Sigmoid colon (tissue), 7 donors: ENCODE data around the gene EML3. TPM values are rescaled to one million over a fixed set of nuclear protein-coding genes. Genes with fewer than 3 reads are reported as not detected.
"Not testable (repeated sequence)": the region's sequence is repeated elsewhere in the genome, so short reads cannot be mapped to it uniquely, and the experiment has no call there.

Source experiments
- DNase-seq: peaks from one replicate; pipeline ENCODE4 v3.0.0-alpha.2; 2019
- H3K27ac ChIP-seq, 4 donors: fragments of 200-600 bp; sonication (generic); one replicate each; pipeline ENCODE4 v1.5.1; 2016 to 2019; ENCODE audit warnings: mild to moderate bottlenecking in 1 of 4
- H3K27me3 ChIP-seq, 3 donors: fragments of 200-600 bp; sonication (generic); one replicate each; pipeline ENCODE4 v1.5.1; 2019; ENCODE audit warnings: mild to moderate bottlenecking in 1 of 3
- H3K36me3 ChIP-seq, 4 donors: fragments of 200-600 bp; sonication (generic); one replicate each; pipeline ENCODE4 v1.5.1; 2016 to 2019
- H3K4me1 ChIP-seq, 4 donors: fragments of 200-600 bp; sonication (generic); one replicate each; pipeline ENCODE4 v1.5.1; 2017 to 2019
- H3K4me3 ChIP-seq, 4 donors: fragments of 200-600 bp; sonication (generic); one replicate each; pipeline ENCODE4 v1.5.1; 2017 to 2019; ENCODE audit warnings: mild to moderate bottlenecking in 2 of 4, moderate library complexity in 1 of 4
- H3K9me3 ChIP-seq, 4 donors: fragments of 200-600 bp in 3 of 4; sonication (generic) in 3 of 4; one replicate each; pipeline versions ENCODE4 v1.5.1 to v1.6.1; 2013 to 2019
- CTCF ChIP-seq, 4 experiments: fragments of 450-650 bp in 3 of 4; fragments of 200-600 bp in 1 of 4; IDR thresholded peaks; one replicate each; pipeline ENCODE4 v1.5.1; 2016 to 2019; ENCODE audit warnings: antibody characterized with exemption in 4 of 4, mild to moderate bottlenecking in 3 of 4, moderate library complexity in 2 of 4
- EP300 ChIP-seq, 4 donors: sonication (generic); formaldehyde crosslinking; IDR thresholded peaks; one replicate each; pipeline ENCODE4 v1.6.1; 2017; ENCODE audit warnings: antibody characterized with exemption in 4 of 4
- POLR2A ChIP-seq, 2 donors: fragments of 450-650 bp; IDR thresholded peaks; one replicate each; pipeline ENCODE4 v1.6.1; 2016; ENCODE audit warnings: antibody characterized with exemption in 2 of 2, mild to moderate bottlenecking in 2 of 2, moderate library complexity in 2 of 2
- POLR2AphosphoS5 ChIP-seq, 4 donors: sonication (generic); formaldehyde crosslinking; IDR thresholded peaks; one replicate each; pipeline ENCODE4 v1.6.1; 2017; ENCODE audit warnings: antibody characterized with exemption in 4 of 4
- WGBS, 2 donors: extraction: QIAGEN DNeasy Blood & Tissue Kit; methylation state at CpG; one replicate each; pipeline ENCODE4 v1.1.7; 2013; 5-methylcytosine and 5-hydroxymethylcytosine counted together
- intact Hi-C: fragments of 100-400 bp; cut with DNase I; formaldehyde crosslinking; loops from one replicate; pipeline ENCODE4 v1.15.1; 2023
- polyA plus RNA-seq, 3 donors: library from polyadenylated mRNA; stranded (reverse); fragments of 200-250 nt; gene quantifications; one replicate each; pipeline ENCODE4 v1.2.3, GENCODE V29; 2013
- total RNA-seq, 4 donors: library from RNA; depleted of rRNA; stranded (reverse); fragments of >200 nt; gene quantifications; one replicate each; pipeline ENCODE4 v1.1.0, GENCODE V29; 2016
- donor health status: healthy with polysubstance abuse.
- donor health status: Bipolar disorder and iron deficiency.
- donor health status: healthy.

The EML3 gene
- total and polyA plus RNA-seq, 7 donors, result 10.6 to 50.7 (median 26.3) TPM

- TF ChIP-seq CTCF (IDR thresholded peaks at IDR 0.05) (no peak), POLR2AphosphoS5 (IDR thresholded peaks at IDR 0.05) (no peak), EP300 (IDR thresholded peaks at IDR 0.05) (no peak), POLR2A (IDR thresholded peaks at IDR 0.05) (no peak)
- intact Hi-C loops, result no loop called here
- Histone ChIP-seq H3K9me3 (no peaks in the 10 kb centered on the region), H3K27me3 (no peaks in the 10 kb centered on the region), H3K4me3 (no peak overlapping the region), H3K36me3 (peaks cover 16 to 100% (median 77%) of the 10 kb centered on the region in 4 donors), H3K4me1 (peaks cover 0 to 21% (median 2%) of the 10 kb centered on the region in 4 donors), H3K27ac (no peak overlapping the region)
- DNase-seq, result no peak
- 82 to 83% methylated on average over 8 of the region's 8 CpGs for WGBS, 2 donors
Observed at GRCh38 chr11:62567018-62567633, 45.4 kb downstream of the EML3 start.

GRCh38 chr11:62566247-62566646, 46.3 kb downstream of the EML3 start:
- intact Hi-C loops, result no loop called here
- no peak overlapping the region for H3K27ac ChIP-seq
- no peak for TF ChIP-seq CTCF (IDR thresholded peaks at IDR 0.05)
- TF ChIP-seq POLR2A (IDR thresholded peaks at IDR 0.05), result no peak
- no peak for TF ChIP-seq POLR2AphosphoS5 (IDR thresholded peaks at IDR 0.05)
- TF ChIP-seq EP300 (IDR thresholded peaks at IDR 0.05), result no peak
- H3K4me3 ChIP-seq, result no peak overlapping the region
- H3K27me3 ChIP-seq, result no peaks in the 10 kb centered on the region
- H3K9me3 ChIP-seq, result no peaks in the 10 kb centered on the region
- H3K36me3 ChIP-seq, result peaks cover 16 to 99% (median 69%) of the 10 kb centered on the region in 4 donors
- 86 to 93% methylated on average over 8 of the region's 8 CpGs for WGBS, 2 donors
- no peak for DNase-seq
- H3K4me1 ChIP-seq, result peaks cover 0 to 14% (median 2%) of the 10 kb centered on the region in 4 donors

GRCh38 chr11:62565100-62565802, 47.3 kb downstream of the EML3 start:
- 48 to 80% methylated on average over 5 of the region's 5 CpGs for WGBS, 2 donors
- H3K36me3 ChIP-seq, result peaks cover 12 to 89% (median 59%) of the 10 kb centered on the region in 4 donors
- DNase-seq, result no peak
- no peak overlapping the region for H3K4me3 ChIP-seq
- intact Hi-C loops, result no loop called here
- no peaks in the 10 kb centered on the region for H3K9me3 ChIP-seq
- H3K27me3 ChIP-seq, result no peaks in the 10 kb centered on the region
- no peak for TF ChIP-seq POLR2AphosphoS5 (IDR thresholded peaks at IDR 0.05)
- TF ChIP-seq CTCF (IDR thresholded peaks at IDR 0.05), result no peak
- TF ChIP-seq EP300 (IDR thresholded peaks at IDR 0.05), result no peak
- TF ChIP-seq POLR2A (IDR thresholded peaks at IDR 0.05), result no peak
- peaks cover 0 to 17% (median 12%) of the 10 kb centered on the region in 4 donors for H3K4me1 ChIP-seq
- H3K27ac ChIP-seq, result no peak overlapping the region

- intact Hi-C loops, result loop anchor here (5.0 kb wide), 1 partner anchor 139 kb away; no protein-coding TSS in a partner anchor
- H3K4me3 ChIP-seq, DNase-seq, H3K27me3 ChIP-seq, H3K9me3 ChIP-seq: not testable (repeated sequence)
- Histone ChIP-seq H3K27ac (peak overlapping the region; percentile 82 to 100 (median 92)), H3K36me3 (peaks cover 12 to 82% (median 48%) of the 10 kb centered on the region in 4 donors), H3K4me1 (peaks cover 0 to 34% (median 30%) of the 10 kb centered on the region in 4 donors)
- WGBS, 2 donors, result 60 to 78% methylated on average over 3 of the region's 3 CpGs
Observed at GRCh38 chr11:62561677-62562230, 50.8 kb downstream of the EML3 start.

- peaks cover 8 to 71% (median 38%) of the 10 kb centered on the region in 4 donors for H3K36me3 ChIP-seq
Observed at GRCh38 chr11:62560566-62561103, 51.9 kb downstream of the EML3 start.

GRCh38 chr11:62559626-62560025, 52.9 kb downstream of the EML3 start:
- H3K4me3 ChIP-seq, DNase-seq, H3K27me3 ChIP-seq, H3K9me3 ChIP-seq: not testable (repeated sequence)
- peak overlapping the region; percentile 82 to 100 (median 92) for H3K27ac ChIP-seq
- WGBS, 2 donors, result 84 to 87% methylated on average over 5 of the region's 5 CpGs
- peaks cover 0 to 55% (median 51%) of the 10 kb centered on the region in 4 donors for H3K4me1 ChIP-seq
- intact Hi-C loops, result loop anchor here (1.0 to 5.0 kb wide), 2 partner anchors 137 to 164 kb away; no protein-coding TSS in a partner anchor
- H3K36me3 ChIP-seq, result peaks cover 8 to 60% (median 31%) of the 10 kb centered on the region in 4 donors

More at GRCh38 chr11:62560566-62561103, 51.9 kb downstream of the EML3 start:
- Histone ChIP-seq H3K27ac (peak overlapping the region; percentile 82 to 100 (median 92)), H3K27me3 (no peaks in the 10 kb centered on the region), H3K4me1 (peaks cover 0 to 45% (median 41%) of the 10 kb centered on the region in 4 donors), H3K9me3 (no peaks in the 10 kb centered on the region), H3K4me3 (no peak overlapping the region)
- intact Hi-C loops, result loop anchor here (1.0 to 5.0 kb wide), 2 partner anchors 138 to 165 kb away; no protein-coding TSS in a partner anchor
- TF ChIP-seq CTCF (IDR thresholded peaks at IDR 0.05) (peak in 3 of 4 experiments; percentile 84 to 90 (median 86)), POLR2A (IDR thresholded peaks at IDR 0.05) (no peak), EP300 (IDR thresholded peaks at IDR 0.05) (no peak), POLR2AphosphoS5 (IDR thresholded peaks at IDR 0.05) (peak in 2 of 4 donors; percentile 46 to 59)
- 17 to 54% methylated on average over 2 of the region's 2 CpGs for WGBS, 2 donors
- DNase-seq, result peak; percentile 97
